Epidermal melanocyte (primary cell): ENCODE measurements around the gene MFSD12.
A peak's percentile ranks its signal among the peaks of the same experiment; 100 is the strongest.
"Not testable (repeated sequence)": the region's sequence is repeated elsewhere in the genome, so short reads cannot be mapped to it uniquely, and the experiment has no call there.

Experiments
- DNase-seq: peaks from one replicate; pipeline ENCODE4 v3.0.0; 2011; ENCODE audit warnings: low spot score; ENCODE audit not compliant: insufficient read length

Gene MFSD12

GRCh38 chr19:3585301-3586126 lies 28.1 kb upstream of the MFSD12 start, which contains the start of gene GIPC3:
Gene GIPC3 (plus strand): TSS chr19:3585478. CDS start chr19:3585598, 120 bp downstream.
- no peak for DNase-seq

GRCh38 chr19:3584036-3584802 lies 26.8 kb upstream of the MFSD12 start:
- DNase-seq, result not testable (repeated sequence)

GRCh38 chr19:3581792-3582191 lies 24.4 kb upstream of the MFSD12 start:
- DNase-seq, result peak; percentile 4

GRCh38 chr19:3580156-3580934 lies 23.0 kb upstream of the MFSD12 start:
- DNase-seq, result peak; percentile 64

GRCh38 chr19:3578390-3578789 lies 21.0 kb upstream of the MFSD12 start:
- DNase-seq, result peak; percentile 11

GRCh38 chr19:3577723-3578344 lies 20.4 kb upstream of the MFSD12 start:
- DNase-seq, result peak; percentile 3

GRCh38 chr19:3576696-3577443 lies 19.5 kb upstream of the MFSD12 start:
- DNase-seq, result peak; percentile 17

- peak; percentile 10 for DNase-seq
Observed at GRCh38 chr19:3575949-3576673, 18.7 kb upstream of the MFSD12 start.

GRCh38 chr19:3575260-3575741 lies 17.9 kb upstream of the MFSD12 start:
- DNase-seq, result peak; percentile 14

- DNase-seq, result peak; percentile 74
Observed at GRCh38 chr19:3573858-3574637, 16.7 kb upstream of the MFSD12 start.

GRCh38 chr19:3573162-3573857 lies 15.9 kb upstream of the MFSD12 start:
- DNase-seq, result peak; percentile 7

GRCh38 chr19:3572855-3573161 lies 15.4 kb upstream of the MFSD12 start, which contains the start of gene HMG20B:
Gene HMG20B (plus strand): TSS chr19:3572944. CDS start chr19:3573310, 366 bp downstream.
- DNase-seq, result no peak

- DNase-seq, result peak; percentile 97
Observed at GRCh38 chr19:3572132-3572854, 14.9 kb upstream of the MFSD12 start.

- DNase-seq, result peak; percentile 48
Observed at GRCh38 chr19:3570606-3571011, 13.2 kb upstream of the MFSD12 start.

GRCh38 chr19:3570042-3570441 lies 12.7 kb upstream of the MFSD12 start:
- DNase-seq, result not testable (repeated sequence)

- DNase-seq, result peak; percentile 19
Observed at GRCh38 chr19:3565139-3565538, 7.8 kb upstream of the MFSD12 start.

GRCh38 chr19:3563709-3564524 lies 6.5 kb upstream of the MFSD12 start:
- DNase-seq, result peak; percentile 12
